Stimulated activated CD4-positive, alpha-beta T cell treated with anti-CD3 and anti-CD28 coated beads, Interleukin-4, amount 100 ng/mL, for 48 hours (primary cell): Measurements from ENCODE around the gene GPR183.

Source experiments
- DNase-seq, 2 donors: peaks; one replicate each; pipeline ENCODE4 v3.0.0-alpha.2; 2020; ENCODE audit warnings: low read depth in 2 of 2

GPR183 gene

DNA sequence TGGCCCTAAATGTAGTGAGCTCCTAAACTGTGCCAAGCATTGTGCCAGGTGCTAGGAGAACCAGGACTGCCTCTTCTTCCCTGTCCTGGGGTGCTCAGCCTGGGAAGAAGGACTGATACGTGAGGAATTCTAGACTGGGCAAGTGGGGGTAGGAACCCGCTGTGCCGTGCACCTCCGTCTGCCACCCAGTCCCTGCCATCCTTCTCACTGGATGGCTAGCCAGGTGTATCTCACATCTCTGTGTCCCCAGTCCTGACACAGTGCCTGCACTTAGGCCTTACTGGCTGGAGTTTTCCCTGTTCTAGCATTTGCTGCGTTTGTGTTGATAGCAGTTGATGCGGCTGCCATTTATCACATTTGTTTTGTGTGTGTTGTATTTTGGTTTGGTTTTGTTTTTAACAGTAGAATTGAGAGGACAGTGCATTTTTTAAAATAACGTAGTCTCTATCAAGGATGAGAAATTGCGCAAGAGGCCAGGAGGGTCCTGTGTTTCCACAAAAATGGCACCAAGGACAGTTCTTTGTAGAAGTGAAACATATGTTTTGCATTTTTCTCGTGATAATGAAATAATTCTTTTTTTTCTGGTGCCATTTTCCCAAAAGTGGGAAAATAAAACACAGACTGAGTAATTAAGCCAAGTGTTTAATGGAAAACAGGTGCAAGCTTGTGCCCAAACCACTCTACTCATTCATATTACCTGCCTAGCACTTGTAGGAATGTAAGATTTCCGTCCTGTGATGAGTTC is 4.7 kb upstream of the GPR183 start:
- no peak for DNase-seq

DNA sequence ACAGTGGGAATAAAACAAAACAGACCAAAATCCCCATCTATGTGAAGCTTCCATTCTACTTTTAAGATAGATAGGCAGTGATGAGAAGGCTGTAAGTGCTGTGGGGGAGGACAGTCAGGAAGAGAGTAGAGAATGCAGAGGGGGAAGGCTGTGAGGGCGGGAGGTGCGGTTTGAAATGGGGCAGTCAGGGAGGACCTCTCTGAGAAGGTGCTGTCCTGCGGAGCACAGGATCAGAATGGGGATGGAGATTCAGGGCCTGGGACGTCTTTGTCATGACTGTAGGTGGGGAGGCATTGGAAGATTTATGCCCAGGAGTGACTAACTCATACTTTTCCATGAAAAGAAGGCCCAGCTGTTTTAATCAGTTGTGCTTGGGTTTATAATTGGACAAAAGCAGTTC is 3.9 kb upstream of the GPR183 start:
- DNase-seq: no peak

DNA sequence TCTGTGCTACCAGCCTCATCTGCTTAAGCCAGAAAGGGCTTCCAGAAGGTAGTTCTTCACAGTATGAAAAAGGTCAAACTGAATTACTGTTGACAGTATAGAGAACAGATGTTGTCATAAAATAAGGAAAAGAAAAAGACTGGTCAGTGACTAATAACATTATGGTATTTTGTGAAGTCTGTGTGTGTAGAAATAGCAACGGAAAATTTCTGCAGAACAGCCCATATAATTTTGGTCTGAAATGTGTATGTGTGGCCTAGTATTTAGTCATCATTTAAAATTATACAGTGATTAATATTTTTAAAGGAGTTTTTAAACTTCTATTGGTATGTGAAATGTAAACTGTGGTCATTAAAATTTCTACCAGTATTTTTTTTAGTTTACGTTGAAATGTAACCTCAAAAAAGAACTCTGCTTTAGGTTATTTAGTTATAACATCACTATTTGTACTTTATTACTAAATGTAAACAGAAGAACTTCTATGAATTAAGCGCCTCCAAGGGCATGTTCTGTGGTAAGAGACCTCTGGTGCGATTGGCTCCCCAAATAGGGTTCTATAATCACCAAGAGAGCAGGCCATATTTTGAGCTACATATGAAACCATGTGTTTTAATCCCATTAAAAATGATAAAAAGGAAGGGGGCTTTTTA is 3.3 kb upstream of the GPR183 start:
- DNase-seq: no peak

GRCh38 chr13:99308471-99309087 is 1.4 kb upstream of the GPR183 start:
- DNase-seq: no peak

- DNase-seq: peak; percentile 67 to 79
These were observed 595 bp upstream of the GPR183 start for GRCh38 chr13:99307648-99308339.

DNA sequence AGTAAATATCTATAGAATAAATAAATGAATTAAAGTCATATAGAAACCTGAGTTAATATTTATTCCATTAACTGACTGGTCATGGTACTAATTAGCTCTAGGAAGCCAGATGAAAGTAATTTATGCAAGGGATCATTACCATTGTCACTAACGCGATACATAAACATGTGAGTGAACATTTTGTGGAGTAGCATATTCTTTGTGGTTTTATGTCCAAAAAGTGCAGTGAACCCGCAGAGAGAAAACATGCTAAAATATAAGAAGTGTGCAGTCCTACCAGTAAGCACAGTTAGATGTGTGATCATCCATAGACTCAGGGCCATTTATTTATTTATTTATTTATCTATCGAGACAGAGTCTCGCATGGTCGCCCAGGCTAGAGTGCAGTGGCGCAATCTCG is 1.6 kb downstream of the GPR183 start:
- no peak for DNase-seq

- no peak for DNase-seq
These were observed 2.0 kb downstream of the GPR183 start for GRCh38 chr13:99305158-99305557.

- no peak for DNase-seq
These were observed 2.7 kb downstream of the GPR183 start for GRCh38 chr13:99304541-99304940.

- DNase-seq: peak in 1 of 2 donors; percentile 60
These were observed 3.2 kb downstream of the GPR183 start for GRCh38 chr13:99303863-99304521.

DNA sequence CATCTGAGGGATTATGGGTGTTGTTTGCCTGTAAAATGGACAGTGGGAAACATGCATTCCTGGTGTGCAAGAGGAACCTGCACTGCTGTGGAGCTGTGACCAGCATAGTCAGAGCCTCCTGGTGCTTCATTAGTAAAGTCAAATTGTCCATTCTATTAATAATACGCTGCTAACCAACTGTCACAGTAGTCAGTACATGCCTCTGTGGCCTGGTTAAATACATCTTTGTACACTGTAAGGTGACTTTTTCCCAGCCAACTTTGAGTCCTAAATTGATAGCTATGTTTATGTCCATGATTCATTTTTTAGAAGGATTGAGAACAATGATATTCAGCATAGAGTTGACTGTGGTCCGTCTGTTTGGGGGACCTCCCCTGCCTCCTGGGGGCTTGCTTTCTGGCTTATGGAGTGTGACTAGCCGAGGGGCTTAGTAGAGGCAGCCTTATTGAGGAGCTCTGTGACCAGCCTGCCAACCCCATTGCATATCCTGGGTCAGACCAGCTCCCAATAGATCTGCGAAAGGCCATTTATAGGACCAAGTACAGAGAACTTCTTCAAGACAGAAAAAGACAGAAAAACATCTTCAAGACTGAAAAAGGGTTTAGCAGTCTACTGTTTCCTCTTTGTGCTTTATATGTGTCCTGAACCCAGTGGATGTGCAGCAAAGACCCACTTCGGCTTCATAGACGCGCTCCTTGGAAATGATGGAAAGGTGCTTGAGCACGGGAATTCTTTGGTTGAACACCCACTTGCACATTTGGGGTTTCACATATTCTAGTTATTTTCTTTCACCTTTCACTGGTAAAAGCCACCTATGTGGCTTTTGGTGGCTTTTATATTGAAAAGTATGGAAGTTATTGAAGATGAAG is 4.3 kb downstream of the GPR183 start:
- no peak for DNase-seq

- DNase-seq: no peak
These were observed 5.1 kb downstream of the GPR183 start for GRCh38 chr13:99301913-99302636.

DNA sequence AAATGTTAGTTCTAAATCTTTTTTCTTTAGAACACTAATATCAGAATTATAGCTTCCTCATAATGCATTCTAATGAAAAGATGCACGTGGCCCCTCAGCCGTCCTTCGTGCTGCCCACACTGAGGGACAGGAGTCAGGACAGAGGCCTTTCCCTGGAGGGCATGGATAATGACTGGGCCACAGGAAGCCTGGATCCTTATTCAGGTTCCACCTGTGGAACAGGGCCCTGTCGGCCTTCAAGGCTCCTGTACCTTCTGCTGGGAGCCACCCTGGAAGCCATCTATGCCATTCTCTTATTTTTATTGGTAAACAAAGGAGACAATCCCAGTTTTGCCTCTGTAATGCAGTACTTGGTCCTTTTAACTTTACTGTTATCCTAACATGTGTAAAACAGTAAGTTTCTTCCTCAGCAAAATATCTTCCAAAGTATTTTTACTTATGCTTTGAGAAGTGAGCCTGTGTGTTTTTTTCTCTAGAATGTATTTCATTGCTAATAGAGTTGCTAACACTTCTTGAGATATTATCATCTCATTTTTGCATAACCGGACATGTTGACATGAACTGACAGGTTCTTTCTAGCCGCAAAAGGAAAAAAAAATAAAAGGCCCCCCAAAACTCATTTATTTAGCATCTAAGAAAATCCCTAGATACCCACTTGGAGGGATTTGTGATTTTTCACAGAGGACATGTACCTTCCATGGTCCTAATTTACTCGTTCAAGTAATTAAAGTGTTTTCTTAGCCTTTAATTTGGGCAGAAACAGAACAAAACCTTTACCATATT is 6.0 kb downstream of the GPR183 start:
- DNase-seq: no peak

DNA sequence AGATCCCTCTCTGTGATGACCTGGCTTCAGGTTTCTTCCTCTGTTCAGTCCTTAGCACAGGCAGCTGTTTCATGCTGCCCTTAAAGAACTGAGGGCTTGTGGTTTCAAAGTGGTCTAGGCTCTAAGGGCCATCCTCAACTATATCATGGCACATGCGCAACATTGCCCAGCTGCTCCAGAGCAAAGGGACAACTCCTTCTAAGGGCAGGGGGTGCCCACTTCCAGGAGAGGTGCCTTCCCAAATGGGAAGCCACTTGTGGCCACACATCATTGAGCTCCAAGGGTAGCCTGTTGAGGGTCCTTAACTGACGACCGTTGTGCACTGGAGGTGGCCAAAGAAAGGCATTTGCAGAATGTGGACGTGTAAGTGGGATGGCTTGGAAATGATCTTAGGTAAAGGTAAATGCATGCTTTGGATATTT is 7.3 kb downstream of the GPR183 start:
- no peak for DNase-seq

GRCh38 chr13:99299256-99299919 is 7.8 kb downstream of the GPR183 start:
- DNase-seq: no peak

DNA sequence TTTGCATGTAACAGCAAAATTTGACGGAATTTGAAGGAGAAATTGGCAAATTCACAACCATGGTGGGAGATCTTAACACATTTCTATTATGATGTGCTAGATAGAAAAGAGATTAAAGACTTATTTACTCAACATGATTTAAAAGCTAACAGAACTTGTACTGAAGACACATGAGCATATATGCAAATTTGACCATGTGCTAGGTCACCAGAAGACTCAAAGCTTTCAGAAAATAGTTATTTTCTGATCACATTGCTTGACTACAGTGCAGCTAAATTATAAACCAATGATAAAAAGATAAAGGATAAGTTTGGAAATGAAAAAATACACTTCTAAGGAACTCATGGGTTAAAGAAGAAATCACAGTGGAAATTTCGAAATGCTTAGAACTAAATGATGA is 9.1 kb downstream of the GPR183 start:
- no peak for DNase-seq

DNA sequence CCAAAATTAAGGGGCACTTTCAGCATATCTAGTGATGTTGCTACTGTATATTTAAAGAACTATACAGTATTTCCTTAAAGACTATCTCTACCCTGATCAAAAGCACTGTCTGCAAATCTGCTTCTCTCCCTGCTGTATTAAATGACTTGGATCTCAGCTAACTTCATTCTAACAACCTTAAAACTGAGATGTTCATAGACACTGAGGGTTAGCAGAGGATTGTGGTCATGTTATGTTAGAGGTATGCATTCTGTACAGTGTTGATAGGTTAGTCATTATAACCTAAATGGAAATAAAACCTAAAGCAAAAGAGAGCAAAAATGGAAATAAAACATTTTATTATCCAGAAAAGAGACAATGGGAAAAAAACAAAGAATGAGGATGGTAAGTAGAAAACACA is 9.9 kb downstream of the GPR183 start:
- DNase-seq: no peak

DNA sequence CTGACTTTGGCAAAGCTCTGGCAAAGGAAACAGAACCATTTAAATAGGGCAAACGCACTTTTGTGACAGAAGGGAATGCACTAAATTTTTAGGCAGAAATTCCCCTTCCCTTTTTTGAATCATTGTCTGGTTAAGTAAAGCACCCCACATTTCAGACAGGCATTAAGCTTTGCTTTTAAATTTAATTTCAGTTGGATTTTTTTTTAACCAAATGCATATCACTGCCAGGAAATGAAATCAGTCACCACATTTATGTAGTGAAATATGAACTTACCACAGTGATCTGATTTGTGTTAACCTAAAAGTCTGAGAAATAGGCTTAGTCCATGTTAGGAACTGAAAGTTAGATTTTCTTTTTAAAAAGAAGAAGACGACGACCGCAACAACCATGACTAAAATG is 10.8 kb downstream of the GPR183 start:
- DNase-seq: no peak

DNA sequence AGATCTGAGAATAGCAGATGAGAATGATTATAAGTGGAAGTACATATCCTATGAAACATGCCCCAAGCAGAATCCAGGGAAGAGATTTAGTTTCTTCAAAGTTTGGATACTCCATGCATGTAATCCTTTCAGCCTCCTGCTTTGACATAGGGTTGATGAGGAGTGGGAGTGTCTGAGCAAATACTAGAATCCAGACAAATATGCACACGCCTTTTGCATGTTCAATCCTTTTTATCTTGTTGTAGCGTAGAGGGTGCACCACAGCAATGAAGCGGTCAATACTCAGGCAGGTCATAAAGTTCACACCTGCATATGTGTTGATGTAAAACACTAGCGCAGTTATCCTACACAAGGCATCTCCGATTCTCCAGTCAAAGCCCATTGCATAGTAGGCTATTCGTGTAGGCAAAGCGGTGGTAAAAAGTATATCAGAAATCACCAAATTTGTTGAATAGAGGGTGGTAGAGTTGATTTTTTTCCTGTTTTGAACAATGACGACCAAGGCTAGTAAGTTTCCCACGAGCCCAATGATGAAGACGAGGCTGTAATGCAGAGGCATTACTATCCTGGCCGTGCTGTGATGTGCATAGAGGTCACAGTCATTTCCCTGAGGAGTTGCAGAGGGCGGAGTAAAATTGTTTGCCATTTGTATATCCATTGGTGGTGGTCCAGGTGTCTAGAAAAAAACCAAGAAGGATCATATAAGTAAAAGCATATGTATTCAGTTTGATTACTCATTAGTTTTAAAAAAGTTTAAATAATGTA is 11.5 kb downstream of the GPR183 start:
- DNase-seq: no peak
